Erythroblast (primary cell): Measurements from ENCODE around the gene CCDC40.

Experiments
- GATA1 ChIP-seq: IDR thresholded peaks from 2 replicates; pipeline ENCODE4 v1.6.1; 2011; ENCODE audit warnings: low read depth, mild to moderate bottlenecking, control low read depth, low read length, moderate library complexity
- POLR2A ChIP-seq: IDR thresholded peaks from 2 replicates; pipeline ENCODE4 v1.6.1; 2011; ENCODE audit warnings: mild to moderate bottlenecking, low read length

DNA sequence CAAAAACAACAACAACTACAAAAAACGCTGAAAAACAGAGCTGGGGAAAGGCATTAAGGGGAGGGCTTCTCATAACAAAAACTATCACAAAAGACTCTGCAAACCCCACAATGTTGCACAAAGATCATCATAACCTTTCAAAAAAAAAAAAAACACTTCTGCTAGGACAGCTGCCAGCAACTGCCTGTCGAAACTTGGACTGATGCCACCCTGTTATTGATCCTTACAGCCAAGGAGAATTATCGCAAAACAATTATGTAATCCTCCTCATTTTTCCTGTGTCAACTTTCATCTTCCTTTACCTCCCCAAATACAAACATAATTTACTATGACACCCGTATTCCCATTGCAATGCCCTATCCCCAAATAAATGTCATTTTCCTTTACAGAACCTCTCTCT is 9.3 kb downstream of the CCDC40 start:
- no peak for TF ChIP-seq POLR2A
- no peak for TF ChIP-seq GATA1
